K562 (cell line): ENCODE results near the gene RAB31.
A peak's percentile ranks its signal among the peaks of the same experiment; 100 is the strongest.

Experiments used
- EP300 ChIP-seq: IDR thresholded peaks from 2 replicates; pipeline ENCODE4 v1.6.1; 2012; ENCODE audit warnings: low read length, improper control_type of control experiment
- EZH2 ChIP-seq: IDR thresholded peaks from 2 replicates; pipeline ENCODE4 v1.6.1; 2012; ENCODE audit warnings: low read depth, mild to moderate bottlenecking, inconsistent platforms, low read length, borderline replicate concordance
- MYC ChIP-seq, 2 experiments: fragments of 250-450 bp in 1 of 2; sonication (Bioruptor Pico) in 1 of 2; IDR thresholded peaks; 2 replicates each; pipeline versions ENCODE4 v1.5.1 to v1.6.1; 2012 to 2021; ENCODE audit warnings: low read depth in 2 of 2, borderline replicate concordance in 1 of 2, improper control_type of control experiment in 1 of 2, low read length in 1 of 2, mild to moderate bottlenecking in 1 of 2, moderate library complexity in 1 of 2
- RBBP5 ChIP-seq: fragments of 200-600 bp; sonication (generic); IDR thresholded peaks from 2 replicates; pipeline ENCODE4 v1.6.1; 2012; ENCODE audit warnings: borderline replicate concordance, mild to moderate bottlenecking, low read length, control low read depth, inconsistent platforms; ENCODE audit not compliant: insufficient read depth, poor library complexity, severe bottlenecking
- TAF7 ChIP-seq: fragments of 450-650 bp; IDR thresholded peaks from 2 replicates; pipeline ENCODE4 v1.6.1; 2016; ENCODE audit warnings: missing genetic modification characterization, missing compliant biosample characterization
- YY1 ChIP-seq, 3 experiments: IDR thresholded peaks; 2 replicates each; pipeline ENCODE4 v1.6.1; 2011; ENCODE audit warnings: low read length in 2 of 3, mild to moderate bottlenecking in 2 of 3, moderate library complexity in 2 of 3, borderline replicate concordance in 1 of 3, control low read depth in 1 of 3, low read depth in 1 of 3; ENCODE audit not compliant: insufficient read depth in 3 of 3, insufficient replicate concordance in 2 of 3, control insufficient read depth in 1 of 3, insufficient read length in 1 of 3; ENCODE audit errors: extremely low read depth in 1 of 3

DNA sequence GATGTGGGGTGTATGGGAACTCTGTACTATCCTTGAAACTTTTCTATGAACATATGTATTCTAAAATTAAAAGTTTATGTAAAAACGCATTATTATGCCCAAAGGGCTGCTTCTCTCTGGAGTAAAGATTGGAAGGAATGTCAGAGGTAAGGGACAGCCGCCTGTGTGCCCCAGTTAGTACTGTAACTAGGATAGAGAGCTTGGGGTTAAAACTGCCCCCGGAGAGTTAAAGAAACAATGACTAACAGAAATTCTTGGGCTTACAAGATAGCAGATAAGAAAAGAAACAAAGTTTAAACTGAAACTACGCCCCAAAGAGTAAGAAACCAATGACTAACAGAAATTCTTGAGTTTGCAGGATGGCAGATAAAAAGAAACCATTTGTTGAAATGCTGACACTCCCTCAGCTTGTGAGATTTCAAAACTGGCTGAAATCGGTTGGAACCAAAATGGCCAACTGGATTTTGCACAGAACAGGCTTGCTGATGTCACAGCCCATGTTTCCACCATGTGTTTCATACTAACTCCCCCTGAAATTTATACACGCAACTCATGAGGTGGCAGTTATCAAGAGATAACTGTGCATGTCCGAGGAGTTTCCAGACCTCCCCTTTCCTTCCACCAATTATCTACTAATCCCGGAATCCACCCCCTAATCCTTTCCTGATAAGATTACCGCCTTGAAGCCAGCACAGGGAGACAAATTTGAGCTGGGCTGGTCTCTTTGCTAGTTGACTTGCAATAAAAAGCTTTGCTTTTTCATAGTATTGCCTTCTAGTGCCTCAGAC, 169.0 kb downstream of the RAB31 start:
- TF ChIP-seq TAF7 (no peak; the same call in 1 of the 2 replicates), EP300 (peak; percentile 96), YY1 (IDR thresholded peaks at IDR 0.05; ENCODE audit: borderline replicate concordance in 1 of 3, control insufficient read depth in 1 of 3, extremely low read depth in 1 of 3, insufficient read depth in 3 of 3, insufficient read length in 1 of 3, insufficient replicate concordance in 2 of 3, low read depth in 1 of 3, low read length in 2 of 3) (peak; percentile 49 to 94 (median 63)), MYC (IDR thresholded peaks at IDR 0.05; ENCODE audit: low read depth, low read length) (peak; percentile 98), MYC (CRISPR knock-in tag; IDR thresholded peaks at IDR 0.05; ENCODE audit: borderline replicate concordance, low read depth) (no peak), RBBP5 (peak; percentile 91), EZH2 (no peak)
